Left colon (tissue), 2 donors: ENCODE results near the gene POLR2J. TPM values are rescaled to one million over a fixed set of nuclear protein-coding genes. Genes with fewer than 3 reads are reported as not detected.
"Not testable (repeated sequence)": the region's sequence is repeated elsewhere in the genome, so short reads cannot be mapped to it uniquely, and the experiment has no call there.

Experiments
- ATAC-seq: fragments of 200-7000 bp; cut with Tn5 transposase; one replicate; pipeline ENCODE4 v1.9.1; 2020; ENCODE audit warnings: mild to moderate bottlenecking, moderate library complexity
- DNase-seq, 2 donors: peaks; one replicate each; pipeline ENCODE4 v3.0.0-alpha.2; 2020
- intact Hi-C, 2 donors: fragments of 100-400 bp; cut with DNase I in 1 of 2; cut with micrococcal nuclease in 1 of 2; formaldehyde crosslinking; loops; one replicate each; pipeline versions ENCODE4 v1.11.2 to v1.14.0; 2022; cut with DNase I, micrococcal nuclease
- total RNA-seq, 2 donors: library from RNA; stranded (reverse); fragmentation: NEBNext Ultra II Directional; extraction: Animal tissue kit (Norgen Biotek cat#: 25700); gene quantifications; one replicate each; pipeline ENCODE4 v1.2.1, GENCODE V29; 2021
- donor health status: DM: no; HTN: no; CAD: no.
- donor health status: DM: yes; HTN: yes; CAD: no.

The POLR2J gene
- total RNA-seq, 2 donors from 2014 or later, result 49.4 to 50.9 TPM

- DNase-seq (peak; percentile 84 to 87), ATAC-seq (peak; percentile 93)
- intact Hi-C loops, result no loop called here
Observed at GRCh38 chr7:102469972-102470825, 8.5 kb downstream of the POLR2J start.

- intact Hi-C loops, result no loop called here
Observed at GRCh38 chr7:102469351-102469971, 9.3 kb downstream of the POLR2J start.

GRCh38 chr7:102468478-102469350, 10.0 kb downstream of the POLR2J start:
- intact Hi-C loops, result no loop called here
- DNase-seq (peak; percentile 12 to 27), ATAC-seq (no peak)

More at GRCh38 chr7:102469351-102469971, 9.3 kb downstream of the POLR2J start:
- DNase-seq, result peak; percentile 7 to 26
- ATAC-seq, result no peak

GRCh38 chr7:102467581-102468477, 10.9 kb downstream of the POLR2J start:
- DNase-seq (no peak), ATAC-seq (no peak)
- intact Hi-C loops, result no loop called here

- DNase-seq (no peak), ATAC-seq (no peak)
- intact Hi-C loops, result no loop called here
Observed at GRCh38 chr7:102466097-102466496, 12.6 kb downstream of the POLR2J start.

GRCh38 chr7:102464577-102465280, 14.0 kb downstream of the POLR2J start, which contains the start of the genes ALKBH4 and LRWD1:
Gene ALKBH4, minus strand, starts transcription at chr7:102464863. Its CDS starts 27 bp downstream, at chr7:102464836.
Gene LRWD1, plus strand, starts transcription at chr7:102464984. Its CDS starts 97 bp downstream, at chr7:102465081.
- DNase-seq, result peak; percentile 92 to 97
- intact Hi-C loops, result no loop called here
- peak; percentile 96 for ATAC-seq

- ATAC-seq, result peak; percentile 27
- intact Hi-C loops, result no loop called here
- no peak for DNase-seq
Observed at GRCh38 chr7:102463841-102464576, 14.7 kb downstream of the POLR2J start.

- DNase-seq, result no peak
- ATAC-seq, result no peak
- intact Hi-C loops, result no loop called here
Observed at GRCh38 chr7:102460467-102460866, 18.3 kb downstream of the POLR2J start.

- DNase-seq, result no peak
- intact Hi-C loops, result no loop called here
- no peak for ATAC-seq
Observed at GRCh38 chr7:102459221-102459844, 19.4 kb downstream of the POLR2J start.

GRCh38 chr7:102457352-102457924, 21.3 kb downstream of the POLR2J start:
- DNase-seq, result no peak
- no peak for ATAC-seq
- intact Hi-C loops, result no loop called here

GRCh38 chr7:102456327-102456726, 22.4 kb downstream of the POLR2J start:
- no peak for ATAC-seq
- intact Hi-C loops, result no loop called here
- DNase-seq, result no peak

- no peak for ATAC-seq
- intact Hi-C loops, result no loop called here
- DNase-seq, result no peak
Observed at GRCh38 chr7:102455596-102455995, 23.1 kb downstream of the POLR2J start.

GRCh38 chr7:102454932-102455331, 23.8 kb downstream of the POLR2J start:
- DNase-seq, ATAC-seq, intact Hi-C loops: not testable (repeated sequence)

- intact Hi-C loops, result no loop called here
- DNase-seq (no peak), ATAC-seq (peak; percentile 21)
Observed at GRCh38 chr7:102454468-102454867, 24.3 kb downstream of the POLR2J start.

GRCh38 chr7:102453319-102453718, 25.4 kb downstream of the POLR2J start:
- no peak for ATAC-seq
- intact Hi-C loops, result no loop called here
- no peak for DNase-seq

GRCh38 chr7:102452451-102452850, 26.3 kb downstream of the POLR2J start:
- intact Hi-C loops, result no loop called here
- ATAC-seq, result no peak

More at GRCh38 chr7:102452451-102452850, 26.3 kb downstream of the POLR2J start:
- no peak for DNase-seq
